ENCODE results near the gene RPS6KA2.
"Not testable (repeated sequence)": the region's sequence is repeated elsewhere in the genome, so short reads cannot be mapped to it uniquely, and the experiment has no call there.

The RPS6KA2 gene

DNA sequence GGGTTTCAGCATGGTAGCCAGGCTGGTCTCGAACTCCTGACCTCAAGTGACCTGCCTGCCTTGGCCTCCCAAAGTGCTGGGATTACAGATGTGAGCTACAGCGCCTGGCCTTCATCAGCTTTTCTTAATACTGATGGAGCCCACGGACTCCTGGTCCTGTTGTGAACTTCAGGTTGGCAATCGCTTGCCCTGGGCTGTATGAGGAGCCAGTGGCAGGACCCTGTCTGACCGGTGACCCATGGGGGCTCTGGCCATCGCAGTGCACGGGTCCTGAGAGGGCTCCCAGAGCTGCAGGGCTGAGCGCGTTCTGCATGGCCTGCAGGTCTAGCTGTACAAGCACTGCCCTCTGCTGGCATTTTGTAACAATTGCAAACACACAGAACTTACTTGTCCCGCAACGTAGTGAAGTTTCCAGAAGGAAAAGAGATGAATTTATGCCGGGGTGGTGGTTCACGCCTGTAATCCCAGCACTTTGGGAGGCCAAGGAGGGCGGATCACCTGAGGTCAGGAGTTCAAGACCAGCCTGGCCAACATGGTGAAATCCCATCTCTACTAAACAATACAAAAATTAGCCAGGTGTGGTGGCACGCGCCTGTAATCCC, 226.3 kb downstream of the RPS6KA2 start:
- H3K27ac ChIP-seq; POLR2A ChIA-PET (ENCODE audit: low non-redundant PET): not testable (repeated sequence)
- DNase-seq (ENCODE audit: low spot score): peak; percentile 58
- TF ChIP-seq, protein P1, sequence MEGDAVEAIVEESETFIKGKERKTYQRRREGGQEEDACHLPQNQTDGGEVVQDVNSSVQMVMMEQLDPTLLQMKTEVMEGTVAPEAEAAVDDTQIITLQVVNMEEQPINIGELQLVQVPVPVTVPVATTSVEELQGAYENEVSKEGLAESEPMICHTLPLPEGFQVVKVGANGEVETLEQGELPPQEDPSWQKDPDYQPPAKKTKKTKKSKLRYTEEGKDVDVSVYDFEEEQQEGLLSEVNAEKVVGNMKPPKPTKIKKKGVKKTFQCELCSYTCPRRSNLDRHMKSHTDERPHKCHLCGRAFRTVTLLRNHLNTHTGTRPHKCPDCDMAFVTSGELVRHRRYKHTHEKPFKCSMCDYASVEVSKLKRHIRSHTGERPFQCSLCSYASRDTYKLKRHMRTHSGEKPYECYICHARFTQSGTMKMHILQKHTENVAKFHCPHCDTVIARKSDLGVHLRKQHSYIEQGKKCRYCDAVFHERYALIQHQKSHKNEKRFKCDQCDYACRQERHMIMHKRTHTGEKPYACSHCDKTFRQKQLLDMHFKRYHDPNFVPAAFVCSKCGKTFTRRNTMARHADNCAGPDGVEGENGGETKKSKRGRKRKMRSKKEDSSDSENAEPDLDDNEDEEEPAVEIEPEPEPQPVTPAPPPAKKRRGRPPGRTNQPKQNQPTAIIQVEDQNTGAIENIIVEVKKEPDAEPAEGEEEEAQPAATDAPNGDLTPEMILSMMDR (conservative IDR thresholded peaks at IDR 0.05; ENCODE audit: low read depth): peak; percentile 83
- CTCF ChIA-PET: interaction anchor here (0.5 to 1.6 kb wide), 11 partner anchors 8 to 369 kb away, joined by 3 to 11 read pairs (median 4); no protein-coding TSS in a partner anchor

DNA sequence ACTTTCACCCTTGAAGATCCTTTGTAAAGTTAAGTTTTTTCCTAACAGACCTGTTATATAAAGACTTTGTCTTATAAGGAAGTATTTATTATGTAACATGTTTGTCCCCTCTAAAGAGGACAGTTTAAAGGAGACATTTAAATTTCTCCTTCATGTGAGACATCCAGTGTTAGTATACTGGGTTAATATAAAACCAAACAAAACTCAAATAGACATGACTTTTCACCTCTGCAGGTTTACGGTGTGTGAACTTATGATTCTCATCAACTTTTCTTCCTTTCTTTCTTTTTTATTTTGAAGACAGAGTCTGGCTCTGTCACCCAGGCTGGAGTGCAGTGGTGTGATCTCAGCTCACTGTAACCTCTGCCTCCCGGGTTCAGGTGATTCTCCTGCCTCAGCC, 226.9 kb downstream of the RPS6KA2 start:
- TF ChIP-seq, protein P1 (conservative IDR thresholded peaks at IDR 0.05; ENCODE audit: low read depth): no peak
- ChIA-PET CTCF (interaction anchor here (0.5 to 1.6 kb wide), 10 partner anchors 8 to 370 kb away, joined by 3 to 11 read pairs (median 4); no protein-coding TSS in a partner anchor), POLR2A (ENCODE audit: low non-redundant PET) (no interaction called here)
- H3K27ac ChIP-seq: no peak overlapping the region
- no peak for DNase-seq (ENCODE audit: low spot score)

DNA sequence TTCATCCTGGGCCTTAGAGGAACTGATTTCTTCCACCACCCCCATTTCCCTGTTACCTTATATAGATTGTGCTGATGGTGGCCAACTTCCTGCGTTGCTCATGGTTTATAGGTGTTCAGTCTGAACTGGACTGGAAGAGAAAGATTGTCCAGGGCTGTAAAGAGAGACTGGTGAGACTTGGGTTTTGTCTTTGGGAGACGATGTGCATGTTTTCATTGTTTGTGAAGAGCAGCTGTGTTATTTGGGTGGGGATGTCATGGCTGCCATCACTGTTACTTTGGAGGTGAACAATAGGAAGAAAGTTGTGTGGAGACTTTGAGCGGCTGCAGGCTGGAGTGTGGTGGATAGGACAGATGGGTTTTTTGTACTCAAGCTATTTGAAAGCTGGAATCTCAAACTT, 228.7 kb downstream of the RPS6KA2 start:
- TF ChIP-seq, protein P1 (conservative IDR thresholded peaks at IDR 0.05; ENCODE audit: low read depth): no peak
- H3K27ac ChIP-seq: no peak overlapping the region
- ChIA-PET POLR2A (ENCODE audit: low non-redundant PET) (no interaction called here), CTCF (interaction anchor here (1.4 to 1.9 kb wide), 3 partner anchors 15 to 122 kb away, joined by 5 read pairs; no protein-coding TSS in a partner anchor)
- DNase-seq (ENCODE audit: low spot score): no peak

DNA sequence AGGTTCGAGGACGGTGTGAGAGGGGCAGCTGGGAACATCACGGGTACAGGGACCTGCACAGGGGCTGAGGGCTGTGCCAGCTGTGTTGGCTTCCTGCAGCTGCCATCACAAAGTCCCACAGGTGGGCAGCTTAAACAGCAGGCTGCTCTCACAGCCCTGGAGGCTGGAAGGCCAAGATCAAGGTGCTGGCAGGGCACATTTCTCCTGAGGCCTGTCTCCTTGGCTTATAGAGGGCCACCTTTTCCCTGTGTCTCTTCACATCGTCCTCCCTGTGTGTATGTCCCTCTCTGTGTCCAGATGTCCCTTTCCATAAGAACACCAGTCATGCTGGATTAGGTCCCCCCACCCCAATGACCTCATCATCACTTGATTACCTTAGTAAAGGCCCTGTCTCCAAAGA, 229.2 kb downstream of the RPS6KA2 start:
- CTCF ChIA-PET: interaction anchor here (1.4 kb wide), 1 partner anchor 14 kb away, joined by 5 read pairs; no protein-coding TSS in a partner anchor
- DNase-seq (ENCODE audit: low spot score): no peak

DNA sequence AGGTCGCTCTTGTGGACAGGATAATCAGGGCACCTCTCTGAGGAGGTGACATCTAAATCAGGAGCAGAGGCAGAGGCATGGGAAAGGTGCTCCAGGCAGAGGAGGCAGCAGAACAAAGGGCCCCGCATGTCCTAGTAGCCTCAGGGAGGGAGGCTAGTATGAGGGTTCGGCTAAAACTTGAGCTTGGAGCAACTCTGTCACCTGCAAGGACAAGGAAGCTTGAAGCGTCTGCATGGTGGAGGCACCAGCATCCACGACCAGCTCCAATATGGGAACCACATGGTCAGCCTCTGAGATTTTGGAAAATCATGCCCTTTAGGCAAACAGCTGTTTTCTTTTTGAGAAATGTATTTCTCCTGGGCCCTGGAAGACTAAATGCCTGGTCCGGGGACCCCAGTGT, 231.3 kb downstream of the RPS6KA2 start:
- ChIA-PET POLR2A (ENCODE audit: low non-redundant PET) (no interaction called here), CTCF (interaction anchor here (0.7 kb wide), 1 partner anchor 13 kb away, joined by 4 read pairs; no protein-coding TSS in a partner anchor)
- H3K27ac ChIP-seq: no peak overlapping the region
- DNase-seq (ENCODE audit: low spot score): no peak
- TF ChIP-seq, protein P1 (conservative IDR thresholded peaks at IDR 0.05; ENCODE audit: low read depth): no peak

More for the DNA sequence above, 229.2 kb downstream of the RPS6KA2 start:
- TF ChIP-seq, protein P1 (conservative IDR thresholded peaks at IDR 0.05; ENCODE audit: low read depth): no peak
- POLR2A ChIA-PET (ENCODE audit: low non-redundant PET): no interaction called here
- no peak overlapping the region for H3K27ac ChIP-seq

DNA sequence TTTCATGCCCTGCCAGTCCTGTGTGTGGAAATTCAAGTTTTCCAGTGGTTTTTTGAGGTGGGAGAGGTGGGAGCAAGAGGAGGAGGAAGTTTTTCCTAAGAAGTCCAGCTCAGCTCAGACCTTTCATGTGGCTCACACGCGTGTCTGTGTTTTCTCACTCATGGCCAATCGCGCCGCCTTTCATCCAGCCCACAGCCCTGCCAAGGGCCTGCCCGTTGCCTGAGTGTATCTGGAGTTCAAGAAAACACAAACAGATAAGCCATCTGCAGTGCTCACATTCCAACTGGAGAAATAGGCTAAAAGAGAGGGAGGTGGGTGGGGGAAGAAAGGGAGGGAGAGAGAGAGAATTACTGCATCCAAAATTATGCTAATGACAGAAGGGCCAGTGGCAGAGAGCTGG, 231.7 kb downstream of the RPS6KA2 start:
- CTCF ChIA-PET: interaction anchor here (0.7 kb wide), 1 partner anchor 13 kb away, joined by 4 read pairs; no protein-coding TSS in a partner anchor
- POLR2A ChIA-PET (ENCODE audit: low non-redundant PET): no interaction called here
- no peak for DNase-seq (ENCODE audit: low spot score)
- TF ChIP-seq, protein P1 (conservative IDR thresholded peaks at IDR 0.05; ENCODE audit: low read depth): no peak
- H3K27ac ChIP-seq: no peak overlapping the region

All from RWPE1 (cell line).